Vagina (tissue), 2 donors: Measurements from ENCODE around the gene MFAP3. TPM values are rescaled to one million over a fixed set of nuclear protein-coding genes. Genes with fewer than 3 reads are reported as not detected.

Experiments used
- DNase-seq, 2 donors: peaks; one replicate each; pipeline ENCODE4 v3.0.0-alpha.2; 2017; ENCODE audit errors: extremely low spot score in 2 of 2
- H3K27ac ChIP-seq: fragments of 200-600 bp; sonication (generic); one replicate; pipeline ENCODE4 v1.5.1; 2019
- H3K27me3 ChIP-seq: fragments of 200-600 bp; sonication (generic); one replicate; pipeline ENCODE4 v1.5.1; 2019
- H3K36me3 ChIP-seq, 2 donors: fragments of 200-600 bp; sonication (generic); one replicate each; pipeline ENCODE4 v1.5.1; 2017 to 2019
- H3K4me1 ChIP-seq: fragments of 200-600 bp; sonication (generic); one replicate; pipeline ENCODE4 v1.5.1; 2019
- H3K4me3 ChIP-seq, 2 donors: fragments of 200-600 bp; sonication (generic); 1 replicate in 1 of 2; 2 replicates in 1 of 2; pipeline ENCODE4 v1.5.1; 2016 to 2019
- H3K9me3 ChIP-seq: fragments of 200-600 bp; sonication (generic); one replicate; pipeline ENCODE4 v1.5.1; 2019
- CTCF ChIP-seq, 3 experiments: fragments of 450-650 bp in 2 of 3; fragments of 200-600 bp in 1 of 3; sonication (generic) in 1 of 3; IDR thresholded peaks; one replicate each; pipeline ENCODE4 v1.5.1; 2017 to 2019; ENCODE audit warnings: antibody characterized with exemption in 3 of 3, mild to moderate bottlenecking in 2 of 3, moderate library complexity in 2 of 3
- POLR2A ChIP-seq, 2 donors: fragments of 450-650 bp; IDR thresholded peaks; one replicate each; pipeline ENCODE4 v1.6.1; 2017; ENCODE audit warnings: antibody characterized with exemption in 2 of 2, mild to moderate bottlenecking in 2 of 2, moderate library complexity in 2 of 2
- POLR2AphosphoS5 ChIP-seq, 2 donors: sonication (generic); formaldehyde crosslinking; IDR thresholded peaks; one replicate each; pipeline ENCODE4 v1.9.0; 2017; ENCODE audit warnings: antibody characterized with exemption in 2 of 2, mild to moderate bottlenecking in 2 of 2, low read depth in 1 of 2; ENCODE audit not compliant: insufficient read depth in 1 of 2
- intact Hi-C: fragments of 100-400 bp; cut with DNase I; formaldehyde crosslinking; loops from one replicate; pipeline ENCODE4 v1.15.1; 2023
- total RNA-seq: library from RNA; depleted of rRNA; stranded (reverse); fragments of >200 nt; gene quantifications from one replicate; pipeline ENCODE4 v1.2.3, GENCODE V29; 2016

The MFAP3 gene
- total RNA-seq, 1 donor from 2014 or later: 38.5 TPM

DNA sequence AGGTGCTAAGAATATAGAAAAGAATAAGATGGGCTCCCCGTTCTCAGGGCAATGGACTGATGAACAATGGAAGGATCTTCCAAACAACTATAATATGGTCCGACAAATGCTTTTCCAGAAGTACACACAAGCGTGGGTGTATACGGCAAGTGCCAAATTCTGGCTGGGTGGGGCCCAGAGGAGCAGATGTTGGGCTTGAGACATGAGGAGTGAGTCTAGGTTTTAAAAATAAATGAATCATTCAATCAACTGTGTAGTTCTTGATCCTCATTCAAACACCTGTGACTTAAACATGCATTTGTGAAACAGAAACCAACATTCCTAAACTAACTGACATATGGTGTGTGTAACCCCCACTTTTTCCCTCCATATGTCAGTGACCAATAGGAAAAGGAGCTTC is 47.9 kb downstream of the MFAP3 start:
- Histone ChIP-seq H3K9me3 (no peaks in the 10 kb centered on the region), H3K4me3 (no peak overlapping the region), H3K27me3 (no peaks in the 10 kb centered on the region), H3K27ac (no peak overlapping the region), H3K4me1 (no peaks in the 10 kb centered on the region), H3K36me3 (no peaks in the 10 kb centered on the region)
- DNase-seq: no peak
- TF ChIP-seq POLR2A (IDR thresholded peaks at IDR 0.05): no peak
- TF ChIP-seq CTCF (IDR thresholded peaks at IDR 0.05): no peak
- no peak for TF ChIP-seq POLR2AphosphoS5 (IDR thresholded peaks at IDR 0.05; ENCODE audit: insufficient read depth in 1 of 2, low read depth in 1 of 2)
- intact Hi-C loops: no loop called here

DNA sequence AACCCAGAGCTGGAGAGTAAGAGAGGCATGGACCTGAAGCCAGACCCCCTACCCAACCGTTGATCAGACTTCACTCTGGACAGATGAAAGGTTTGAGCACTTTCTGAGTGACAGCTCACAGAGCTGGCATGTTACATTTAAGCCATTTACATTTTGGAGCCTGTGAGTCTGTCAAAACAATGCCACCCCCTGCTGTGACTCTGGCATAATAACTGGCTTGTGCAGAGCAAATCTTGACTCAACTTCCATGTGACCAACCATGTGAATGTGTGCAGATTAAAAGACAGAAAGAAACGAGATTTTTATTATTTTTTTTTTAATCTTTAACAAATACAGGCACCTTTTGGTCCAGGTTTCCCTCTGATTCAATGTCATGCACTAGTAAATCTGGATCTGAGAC is 48.5 kb downstream of the MFAP3 start:
- TF ChIP-seq CTCF (IDR thresholded peaks at IDR 0.05) (no peak), POLR2A (IDR thresholded peaks at IDR 0.05) (no peak), POLR2AphosphoS5 (IDR thresholded peaks at IDR 0.05; ENCODE audit: insufficient read depth in 1 of 2, low read depth in 1 of 2) (no peak)
- Histone ChIP-seq H3K36me3 (no peaks in the 10 kb centered on the region), H3K27me3 (no peaks in the 10 kb centered on the region), H3K9me3 (no peaks in the 10 kb centered on the region), H3K4me3 (no peak overlapping the region), H3K27ac (no peak overlapping the region), H3K4me1 (no peaks in the 10 kb centered on the region)
- intact Hi-C loops: no loop called here
- DNase-seq: no peak

DNA sequence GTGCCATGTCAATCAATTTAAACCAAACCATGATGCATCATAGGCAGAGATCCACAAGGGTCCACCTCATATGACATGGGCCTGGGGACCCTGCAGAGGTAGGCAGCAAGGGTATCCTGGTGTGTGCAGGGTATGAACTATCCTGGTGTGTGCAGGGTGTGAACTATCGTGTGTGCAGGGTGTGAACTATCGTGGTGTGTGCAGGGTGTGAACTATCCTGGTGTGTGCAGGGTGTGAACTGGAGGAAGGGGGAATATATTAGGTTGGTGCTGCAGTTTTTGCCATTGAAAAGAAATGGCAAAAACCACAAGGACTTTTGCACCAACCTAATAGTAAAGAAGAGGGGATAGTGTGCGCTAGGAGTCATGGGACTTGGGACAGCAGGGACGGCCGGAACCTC is 50.0 kb downstream of the MFAP3 start:
- Histone ChIP-seq H3K4me3 (no peak overlapping the region), H3K27ac (no peak overlapping the region), H3K9me3 (no peaks in the 10 kb centered on the region), H3K4me1 (no peaks in the 10 kb centered on the region), H3K36me3 (no peaks in the 10 kb centered on the region), H3K27me3 (no peaks in the 10 kb centered on the region)
- TF ChIP-seq CTCF (IDR thresholded peaks at IDR 0.05) (no peak), POLR2AphosphoS5 (IDR thresholded peaks at IDR 0.05; ENCODE audit: insufficient read depth in 1 of 2, low read depth in 1 of 2) (no peak), POLR2A (IDR thresholded peaks at IDR 0.05) (no peak)
- intact Hi-C loops: no loop called here
- no peak for DNase-seq

- TF ChIP-seq POLR2AphosphoS5 (IDR thresholded peaks at IDR 0.05; ENCODE audit: insufficient read depth in 1 of 2, low read depth in 1 of 2): no peak
- no peaks in the 10 kb centered on the region for H3K9me3 ChIP-seq
- no peaks in the 10 kb centered on the region for H3K36me3 ChIP-seq
- H3K4me3 ChIP-seq: no peak overlapping the region
- H3K27ac ChIP-seq: no peak overlapping the region
- no peak for DNase-seq
- no peaks in the 10 kb centered on the region for H3K4me1 ChIP-seq
- intact Hi-C loops: no loop called here
- H3K27me3 ChIP-seq: no peaks in the 10 kb centered on the region
Observed at GRCh38 chr5:154090656-154091055, 51.9 kb downstream of the MFAP3 start.

- H3K4me1 ChIP-seq: no peaks in the 10 kb centered on the region
Observed at GRCh38 chr5:154092356-154093141, 53.8 kb downstream of the MFAP3 start.

More at GRCh38 chr5:154092356-154093141, 53.8 kb downstream of the MFAP3 start:
- intact Hi-C loops: no loop called here
- DNase-seq: no peak
- TF ChIP-seq POLR2AphosphoS5 (IDR thresholded peaks at IDR 0.05; ENCODE audit: insufficient read depth in 1 of 2, low read depth in 1 of 2) (no peak), POLR2A (IDR thresholded peaks at IDR 0.05) (no peak), CTCF (IDR thresholded peaks at IDR 0.05) (no peak)
- Histone ChIP-seq H3K9me3 (no peaks in the 10 kb centered on the region), H3K27ac (no peak overlapping the region), H3K4me3 (no peak overlapping the region), H3K27me3 (no peaks in the 10 kb centered on the region), H3K36me3 (no peaks in the 10 kb centered on the region)
